ENCODE data around the gene ZNF184.

- TF ChIP-seq, protein P1, sequence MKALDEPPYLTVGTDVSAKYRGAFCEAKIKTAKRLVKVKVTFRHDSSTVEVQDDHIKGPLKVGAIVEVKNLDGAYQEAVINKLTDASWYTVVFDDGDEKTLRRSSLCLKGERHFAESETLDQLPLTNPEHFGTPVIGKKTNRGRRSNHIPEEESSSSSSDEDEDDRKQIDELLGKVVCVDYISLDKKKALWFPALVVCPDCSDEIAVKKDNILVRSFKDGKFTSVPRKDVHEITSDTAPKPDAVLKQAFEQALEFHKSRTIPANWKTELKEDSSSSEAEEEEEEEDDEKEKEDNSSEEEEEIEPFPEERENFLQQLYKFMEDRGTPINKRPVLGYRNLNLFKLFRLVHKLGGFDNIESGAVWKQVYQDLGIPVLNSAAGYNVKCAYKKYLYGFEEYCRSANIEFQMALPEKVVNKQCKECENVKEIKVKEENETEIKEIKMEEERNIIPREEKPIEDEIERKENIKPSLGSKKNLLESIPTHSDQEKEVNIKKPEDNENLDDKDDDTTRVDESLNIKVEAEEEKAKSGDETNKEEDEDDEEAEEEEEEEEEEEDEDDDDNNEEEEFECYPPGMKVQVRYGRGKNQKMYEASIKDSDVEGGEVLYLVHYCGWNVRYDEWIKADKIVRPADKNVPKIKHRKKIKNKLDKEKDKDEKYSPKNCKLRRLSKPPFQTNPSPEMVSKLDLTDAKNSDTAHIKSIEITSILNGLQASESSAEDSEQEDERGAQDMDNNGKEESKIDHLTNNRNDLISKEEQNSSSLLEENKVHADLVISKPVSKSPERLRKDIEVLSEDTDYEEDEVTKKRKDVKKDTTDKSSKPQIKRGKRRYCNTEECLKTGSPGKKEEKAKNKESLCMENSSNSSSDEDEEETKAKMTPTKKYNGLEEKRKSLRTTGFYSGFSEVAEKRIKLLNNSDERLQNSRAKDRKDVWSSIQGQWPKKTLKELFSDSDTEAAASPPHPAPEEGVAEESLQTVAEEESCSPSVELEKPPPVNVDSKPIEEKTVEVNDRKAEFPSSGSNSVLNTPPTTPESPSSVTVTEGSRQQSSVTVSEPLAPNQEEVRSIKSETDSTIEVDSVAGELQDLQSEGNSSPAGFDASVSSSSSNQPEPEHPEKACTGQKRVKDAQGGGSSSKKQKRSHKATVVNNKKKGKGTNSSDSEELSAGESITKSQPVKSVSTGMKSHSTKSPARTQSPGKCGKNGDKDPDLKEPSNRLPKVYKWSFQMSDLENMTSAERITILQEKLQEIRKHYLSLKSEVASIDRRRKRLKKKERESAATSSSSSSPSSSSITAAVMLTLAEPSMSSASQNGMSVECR (CRISPR knock-in tag; IDR thresholded peaks at IDR 0.05; ENCODE audit: borderline replicate concordance) = no peak
- TF ChIP-seq ETV6 (CRISPR knock-in tag; IDR thresholded peaks at IDR 0.05) (no peak), CTCF (IDR thresholded peaks at IDR 0.05) (no peak), SP1 (CRISPR knock-in tag; conservative IDR thresholded peaks at IDR 0.05) (no peak), MXD4 (CRISPR knock-in tag; IDR thresholded peaks at IDR 0.05; ENCODE audit: borderline replicate concordance) (no peak), TP53 (CRISPR knock-in tag; IDR thresholded peaks at IDR 0.05) (no peak), E2F1 (CRISPR knock-in tag; IDR thresholded peaks at IDR 0.05) (no peak), GABPB1 (CRISPR knock-in tag; IDR thresholded peaks at IDR 0.05) (no peak)
- TF ChIP-seq, protein P2, sequence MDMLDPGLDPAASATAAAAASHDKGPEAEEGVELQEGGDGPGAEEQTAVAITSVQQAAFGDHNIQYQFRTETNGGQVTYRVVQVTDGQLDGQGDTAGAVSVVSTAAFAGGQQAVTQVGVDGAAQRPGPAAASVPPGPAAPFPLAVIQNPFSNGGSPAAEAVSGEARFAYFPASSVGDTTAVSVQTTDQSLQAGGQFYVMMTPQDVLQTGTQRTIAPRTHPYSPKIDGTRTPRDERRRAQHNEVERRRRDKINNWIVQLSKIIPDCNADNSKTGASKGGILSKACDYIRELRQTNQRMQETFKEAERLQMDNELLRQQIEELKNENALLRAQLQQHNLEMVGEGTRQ (CRISPR knock-in tag; IDR thresholded peaks at IDR 0.05) = no peak
- TF ChIP-seq, protein P3, sequence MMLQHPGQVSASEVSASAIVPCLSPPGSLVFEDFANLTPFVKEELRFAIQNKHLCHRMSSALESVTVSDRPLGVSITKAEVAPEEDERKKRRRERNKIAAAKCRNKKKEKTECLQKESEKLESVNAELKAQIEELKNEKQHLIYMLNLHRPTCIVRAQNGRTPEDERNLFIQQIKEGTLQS (CRISPR knock-in tag; conservative IDR thresholded peaks at IDR 0.05) = no peak
Measured at GRCh38 chr6:27406085-27406484, 66.8 kb downstream of the ZNF184 start.
